Inflammatory macrophage (primary cell): Measurements from ENCODE around the gene OSBPL5.
A peak's percentile ranks its signal among the peaks of the same experiment; 100 is the strongest.

Experiments
- DNase-seq, 2 donors: peaks; one replicate each; pipeline ENCODE4 v3.0.0-alpha.2; 2020 to 2022

OSBPL5 gene

DNA sequence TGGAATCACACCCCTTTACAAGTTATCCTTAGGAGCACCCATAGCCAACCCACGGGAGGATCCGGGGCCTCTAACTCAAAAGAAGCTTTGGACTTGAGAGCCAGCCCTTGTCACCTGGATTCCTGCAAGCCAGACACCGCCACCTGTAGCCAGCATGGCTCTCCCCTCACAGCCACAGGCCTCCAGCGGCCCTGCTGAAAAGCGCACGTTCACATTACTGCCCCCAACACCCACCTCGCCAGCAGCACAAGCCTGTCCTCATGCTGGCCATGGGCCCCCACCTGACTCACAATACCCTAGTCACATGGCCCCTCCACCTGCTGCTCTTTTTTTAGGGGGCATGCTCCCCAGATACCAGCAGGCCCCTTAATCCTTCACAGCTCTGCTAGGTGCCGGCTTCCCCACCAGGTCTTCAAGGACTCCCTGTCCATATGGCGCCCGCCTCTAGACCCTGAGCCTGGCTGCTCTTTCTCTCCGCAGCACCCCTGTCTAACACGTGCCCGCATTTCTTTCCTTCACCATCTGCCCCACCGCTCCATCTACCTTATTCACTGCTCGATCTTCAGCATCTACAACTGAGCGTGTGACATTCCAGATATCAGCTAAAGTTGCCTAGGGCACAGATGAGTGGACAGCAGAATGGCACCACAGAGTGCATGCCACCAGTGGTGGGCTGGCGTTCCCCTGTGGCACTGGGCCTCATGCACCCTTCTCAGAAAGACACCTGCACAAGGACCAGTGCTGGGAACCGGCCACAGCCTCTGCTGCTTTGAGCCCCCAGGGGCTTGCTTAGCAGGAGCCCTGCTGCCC is 114.5 kb downstream of the OSBPL5 start:
- DNase-seq: no peak

DNA sequence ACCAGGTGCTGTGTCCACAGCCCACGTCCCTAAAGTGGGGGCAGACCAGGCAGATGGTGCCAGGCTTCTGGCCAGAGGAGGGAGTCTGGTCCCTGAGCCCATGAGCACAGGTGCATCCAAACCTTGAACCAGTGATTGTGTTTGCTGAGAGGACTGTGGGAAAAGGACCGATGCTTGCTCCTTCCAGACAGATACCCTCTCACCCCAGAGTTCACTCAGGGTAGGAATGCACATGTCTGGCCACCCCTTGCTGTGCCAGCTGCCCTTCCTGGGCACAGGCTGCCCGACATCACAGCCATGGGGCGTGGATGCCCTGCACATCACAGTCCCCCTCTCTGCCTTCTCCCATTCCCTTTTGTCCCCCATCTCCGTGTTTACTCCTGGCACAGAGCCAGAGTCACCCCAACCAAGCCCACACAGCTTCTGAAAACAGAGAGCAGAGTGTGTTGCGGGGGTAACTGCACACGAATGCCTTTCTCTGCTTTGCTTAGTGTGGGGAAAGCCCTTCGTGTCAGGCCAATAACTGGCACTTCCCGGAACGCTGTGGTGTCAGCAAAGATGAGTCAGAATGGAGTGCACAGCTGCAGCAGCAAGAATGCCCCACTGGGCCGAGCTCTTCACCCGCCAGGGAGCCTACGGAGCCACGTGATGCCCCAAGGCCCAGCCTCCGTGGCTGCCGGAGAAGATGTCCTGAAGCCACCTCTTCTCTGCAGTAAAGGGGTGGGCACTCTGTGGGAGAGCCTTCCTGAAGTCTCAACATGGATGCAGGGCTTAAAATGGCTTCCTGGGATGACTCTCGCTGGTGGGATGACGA is 115.5 kb downstream of the OSBPL5 start:
- peak; percentile 74 to 88 for DNase-seq

DNA sequence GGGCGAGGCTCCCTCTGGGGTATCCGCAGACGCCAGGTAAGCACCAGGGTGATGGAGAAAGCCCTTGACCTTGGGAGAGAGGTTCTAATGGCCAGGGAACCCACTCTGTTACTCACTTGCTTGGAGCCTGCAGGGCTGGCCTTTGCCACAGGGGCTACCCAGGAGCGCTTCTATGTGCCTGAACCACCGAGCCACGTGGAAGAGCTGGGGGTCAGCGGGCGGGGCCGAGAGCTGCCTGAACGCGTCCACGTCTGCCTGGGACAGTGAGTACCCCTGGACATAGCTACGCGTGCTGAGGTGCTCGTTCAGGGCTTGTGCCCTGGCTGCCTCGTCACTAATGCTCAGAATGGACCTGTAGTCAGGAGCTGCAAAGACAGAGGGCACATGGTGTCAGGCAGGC is 117.5 kb downstream of the OSBPL5 start:
- no peak for DNase-seq

DNA sequence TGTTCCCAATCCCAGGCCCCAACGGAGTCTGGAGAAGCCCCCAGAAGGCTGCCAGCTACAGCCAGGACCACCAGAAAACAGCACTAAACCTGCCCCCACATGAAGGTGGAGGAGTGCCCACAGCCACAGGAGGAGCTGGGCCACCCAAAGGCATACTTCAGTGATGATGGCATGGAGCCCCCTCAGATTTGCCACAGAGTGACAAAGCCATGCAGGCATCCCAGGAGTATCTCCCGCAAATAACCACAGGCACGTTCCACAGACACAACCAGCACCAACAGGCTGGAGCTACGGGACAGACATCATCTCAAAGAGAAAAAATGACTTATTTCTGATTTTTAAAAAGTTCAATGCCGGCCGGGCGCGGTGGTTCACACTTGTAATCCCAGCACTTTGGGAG is 118.5 kb downstream of the OSBPL5 start:
- DNase-seq: no peak

DNA sequence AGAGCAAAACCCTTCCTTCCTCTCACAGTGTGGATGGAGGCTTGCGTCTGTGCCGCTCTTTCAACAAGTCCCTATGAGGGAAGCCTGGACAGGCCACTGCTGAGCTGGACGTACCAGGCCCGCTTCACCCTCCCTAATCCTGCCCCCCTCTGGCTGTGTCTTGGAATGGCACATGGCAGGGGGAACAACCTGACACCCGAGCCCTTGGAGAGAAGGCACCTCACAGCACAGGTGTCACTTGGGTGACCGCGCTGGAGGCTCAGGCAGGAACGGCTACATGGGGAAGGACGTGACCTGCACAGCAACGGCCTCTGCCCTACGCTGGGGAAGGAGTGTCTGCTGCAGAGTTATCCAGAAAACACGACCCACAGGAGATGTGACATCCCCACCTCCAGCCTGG is 118.9 kb downstream of the OSBPL5 start:
- DNase-seq: no peak

DNA sequence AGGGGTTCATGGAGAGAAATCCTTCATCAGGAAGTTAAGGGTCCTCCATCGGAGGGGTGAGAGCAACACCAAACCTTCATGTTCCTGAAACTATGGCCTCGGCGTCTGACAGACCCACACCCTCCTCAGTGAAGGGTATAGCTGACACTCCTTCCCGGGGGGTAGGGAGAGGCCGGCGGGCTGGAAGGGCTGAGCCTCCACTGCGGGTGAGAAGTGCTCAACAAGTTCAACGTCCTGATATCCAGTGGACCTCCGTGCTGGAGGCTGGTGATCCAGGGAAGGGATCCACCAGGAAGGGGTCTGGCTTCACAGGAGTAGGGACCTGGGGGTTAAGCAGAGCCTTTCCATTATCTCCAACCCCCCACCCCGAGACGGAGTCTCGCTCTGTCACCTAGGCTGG is 120.2 kb downstream of the OSBPL5 start:
- no peak for DNase-seq

DNA sequence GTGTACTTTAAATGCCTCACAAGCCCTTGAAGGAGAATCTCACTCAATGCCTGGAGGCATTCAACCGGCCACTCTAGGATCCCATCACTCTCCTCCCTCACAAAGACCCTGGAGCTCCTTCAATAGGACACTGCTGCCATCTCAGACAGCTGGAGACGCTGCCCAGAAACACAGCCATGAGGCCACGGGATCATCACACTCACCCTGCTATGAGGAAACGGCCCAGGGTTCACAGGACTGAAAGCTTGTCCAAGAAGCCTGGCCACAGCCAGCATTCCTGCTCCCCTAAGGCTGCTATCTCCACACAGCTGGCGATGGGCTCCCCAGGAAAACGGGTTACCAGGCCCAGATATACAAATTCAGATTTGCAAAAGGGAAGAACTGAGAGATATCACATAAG is 121.1 kb downstream of the OSBPL5 start:
- DNase-seq: no peak

DNA sequence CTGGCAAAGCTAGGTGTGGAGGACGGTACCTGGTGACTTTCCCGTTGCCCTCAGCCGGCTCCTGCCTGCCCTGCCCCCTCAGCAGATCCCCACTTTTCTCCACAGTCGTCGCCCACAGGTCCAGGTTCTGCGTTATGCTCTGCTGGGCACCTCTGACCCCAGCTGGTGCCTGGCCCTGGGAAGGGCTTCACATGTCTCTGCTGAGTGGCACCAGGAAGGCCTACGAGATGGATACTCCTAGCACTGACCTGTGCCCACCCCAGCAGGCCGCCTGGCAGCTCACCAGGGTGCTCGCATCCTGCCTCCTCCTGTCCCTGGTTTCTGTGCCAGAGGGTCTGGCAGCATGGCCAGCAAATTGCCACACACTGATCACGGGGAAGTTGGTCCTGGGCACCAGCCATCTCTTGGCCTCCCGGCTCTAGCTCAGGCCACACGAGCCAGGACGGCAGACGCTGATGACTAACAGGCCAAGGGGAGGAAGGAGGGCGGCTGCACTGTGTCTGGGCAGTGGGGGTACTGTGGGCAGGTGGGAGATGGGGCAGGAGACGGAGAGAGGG is 121.7 kb downstream of the OSBPL5 start:
- no peak for DNase-seq

DNA sequence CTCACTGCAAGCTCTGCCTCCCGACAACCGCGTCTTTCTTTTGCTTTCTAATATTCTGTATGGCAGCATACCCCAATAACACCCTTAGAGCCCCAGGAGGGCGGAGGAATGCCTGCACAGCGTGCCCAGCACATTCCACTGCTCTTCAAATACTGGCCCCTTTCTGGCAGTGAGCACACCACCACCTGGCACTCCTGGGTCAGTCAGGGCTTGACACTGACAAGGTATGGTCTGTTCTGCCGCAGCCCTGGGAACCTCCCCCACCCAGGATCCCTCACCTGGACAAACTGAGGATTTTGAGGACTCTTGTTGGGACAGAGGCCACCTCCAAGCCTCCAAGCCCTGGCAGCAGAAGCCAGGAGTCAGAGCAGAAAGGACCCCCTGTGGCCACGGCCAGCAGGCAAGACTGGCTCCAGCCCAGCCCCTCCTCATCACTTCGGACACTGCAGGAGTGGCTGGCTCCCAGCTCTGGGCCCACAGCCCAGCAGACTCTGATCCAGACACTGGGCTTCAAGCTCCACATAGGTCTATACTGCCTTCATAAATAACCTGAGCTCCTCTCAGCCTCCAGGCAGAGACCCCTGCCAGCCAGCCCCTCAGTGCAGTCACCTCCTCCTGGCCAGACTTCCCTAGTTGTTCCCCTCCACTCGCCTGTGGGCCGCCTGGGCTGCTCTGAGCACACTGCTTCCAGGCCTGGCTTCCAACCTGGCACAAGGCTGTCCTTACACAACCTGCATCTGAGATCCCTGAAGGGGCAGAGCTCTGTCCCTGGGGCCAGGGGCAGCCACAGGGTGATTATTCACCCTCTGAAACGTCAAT is 122.4 kb downstream of the OSBPL5 start:
- DNase-seq: no peak

DNA sequence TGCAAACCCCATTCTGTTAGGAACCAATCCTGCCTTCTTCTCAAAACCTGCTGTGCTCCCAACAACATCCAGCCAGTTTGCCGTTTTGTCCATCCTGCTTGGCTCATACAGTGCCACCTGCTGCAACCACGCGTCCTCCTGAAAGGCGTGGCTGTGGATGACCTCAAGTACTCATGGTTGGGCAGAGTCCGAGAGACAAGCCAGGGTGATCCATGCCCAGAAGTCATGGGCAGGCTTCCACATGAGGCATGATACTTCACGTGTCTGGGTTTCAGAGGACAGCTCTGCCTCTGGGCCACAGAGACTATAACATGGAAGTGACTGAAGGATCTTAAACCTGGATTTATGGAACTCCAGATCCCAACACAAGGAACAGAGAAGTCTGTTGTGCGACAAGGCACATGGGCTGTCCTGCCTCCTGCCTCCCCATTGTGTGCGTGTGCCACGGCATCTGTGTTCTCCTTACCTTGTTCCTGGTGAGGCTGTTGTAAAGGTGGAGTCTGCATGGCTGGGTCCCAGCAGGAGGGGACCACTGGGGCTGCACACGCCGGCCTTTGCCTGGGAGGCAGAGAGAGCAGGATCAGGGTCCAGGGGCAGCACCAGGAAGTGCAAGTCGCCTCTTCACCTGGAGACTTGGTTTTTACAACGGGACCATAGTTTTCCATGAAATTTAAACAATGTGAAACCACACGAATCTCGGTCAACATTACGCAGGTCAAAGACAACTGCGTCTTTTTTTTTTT is 123.2 kb downstream of the OSBPL5 start:
- DNase-seq: no peak

DNA sequence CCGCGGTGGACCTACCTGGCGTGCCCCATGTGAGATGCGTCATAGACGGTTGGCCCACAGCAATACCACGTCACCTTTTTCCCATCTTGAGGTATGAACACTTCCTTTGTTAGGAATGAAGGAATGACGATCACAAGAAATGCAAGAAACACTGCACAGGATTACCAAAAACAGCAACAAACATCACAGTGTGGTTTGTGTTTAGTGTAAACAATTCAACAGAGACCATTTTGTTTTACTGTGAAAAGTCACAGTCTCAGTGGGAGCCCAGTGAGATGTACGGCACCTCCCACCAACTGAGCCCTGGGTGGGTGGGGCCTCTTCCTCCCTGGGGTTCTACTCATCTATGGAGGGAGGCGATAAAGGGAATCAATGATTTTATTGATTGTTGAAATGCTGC is 124.2 kb downstream of the OSBPL5 start:
- no peak for DNase-seq

DNA sequence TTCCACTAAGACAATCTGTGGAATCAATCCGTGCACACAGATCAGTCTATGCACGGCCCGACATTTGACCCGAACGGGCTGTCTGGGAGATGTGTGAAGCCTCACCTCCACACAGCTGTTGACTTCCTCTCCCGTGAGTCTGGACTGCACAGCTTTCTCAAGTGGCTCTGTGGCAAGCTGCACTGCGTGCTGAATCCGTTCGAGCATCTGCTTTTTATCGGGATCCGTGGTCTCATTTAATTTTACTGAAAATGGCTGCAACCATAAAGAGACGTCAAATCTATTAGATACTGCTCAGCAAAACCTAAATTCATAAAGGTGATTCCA is 127.2 kb downstream of the OSBPL5 start:
- DNase-seq: no peak
